ENCODE measurements around the gene FAF1. TPM values are rescaled to one million over a fixed set of nuclear protein-coding genes. Genes with fewer than 3 reads are reported as not detected.
"Not testable (repeated sequence)": the region's sequence is repeated elsewhere in the genome, so short reads cannot be mapped to it uniquely, and the experiment has no call there.

The FAF1 gene
- total RNA-seq, 6 experiments from 2014 or later, result 24.1 to 32.4 (median 31.6) TPM

DNA sequence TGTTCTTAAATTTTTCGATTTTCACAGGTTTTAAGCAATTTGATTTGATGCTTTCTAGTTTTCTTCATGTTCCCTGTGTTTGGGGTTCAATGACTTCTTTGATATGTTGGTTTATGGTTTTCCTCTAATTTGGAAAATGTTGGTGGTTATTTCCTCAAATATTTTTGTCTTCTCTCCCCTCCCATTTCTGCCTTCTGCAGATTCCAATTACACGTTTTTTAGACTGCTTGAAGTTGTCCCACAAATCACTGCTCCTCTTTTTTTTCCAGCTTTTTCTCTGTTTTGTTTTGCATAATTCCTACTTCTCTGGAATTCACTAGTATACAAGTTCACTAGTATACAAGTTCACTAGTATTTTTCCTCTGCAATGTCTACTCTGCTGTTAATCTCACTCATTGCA lies 61.3 kb downstream of the FAF1 start:
- H3K9me3 ChIP-seq, result no peaks in the 10 kb centered on the region
- DNase-seq, result no peak
- TF ChIP-seq, protein P1, sequence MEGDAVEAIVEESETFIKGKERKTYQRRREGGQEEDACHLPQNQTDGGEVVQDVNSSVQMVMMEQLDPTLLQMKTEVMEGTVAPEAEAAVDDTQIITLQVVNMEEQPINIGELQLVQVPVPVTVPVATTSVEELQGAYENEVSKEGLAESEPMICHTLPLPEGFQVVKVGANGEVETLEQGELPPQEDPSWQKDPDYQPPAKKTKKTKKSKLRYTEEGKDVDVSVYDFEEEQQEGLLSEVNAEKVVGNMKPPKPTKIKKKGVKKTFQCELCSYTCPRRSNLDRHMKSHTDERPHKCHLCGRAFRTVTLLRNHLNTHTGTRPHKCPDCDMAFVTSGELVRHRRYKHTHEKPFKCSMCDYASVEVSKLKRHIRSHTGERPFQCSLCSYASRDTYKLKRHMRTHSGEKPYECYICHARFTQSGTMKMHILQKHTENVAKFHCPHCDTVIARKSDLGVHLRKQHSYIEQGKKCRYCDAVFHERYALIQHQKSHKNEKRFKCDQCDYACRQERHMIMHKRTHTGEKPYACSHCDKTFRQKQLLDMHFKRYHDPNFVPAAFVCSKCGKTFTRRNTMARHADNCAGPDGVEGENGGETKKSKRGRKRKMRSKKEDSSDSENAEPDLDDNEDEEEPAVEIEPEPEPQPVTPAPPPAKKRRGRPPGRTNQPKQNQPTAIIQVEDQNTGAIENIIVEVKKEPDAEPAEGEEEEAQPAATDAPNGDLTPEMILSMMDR (IDR thresholded peaks at IDR 0.05), result no peak
- no peak for TF ChIP-seq POLR2A (IDR thresholded peaks at IDR 0.05)
- WGBS (ENCODE audit: insufficient coverage, low coverage, low lambda C conversion rate, missing lambda C conversion rate), result 63% methylated on average over 1 of the region's 2 CpGs
- H3K36me3 ChIP-seq, result no peaks in the 10 kb centered on the region
- H3K27me3 ChIP-seq, result no peaks in the 10 kb centered on the region
- H3K4me1 ChIP-seq, result no peaks in the 10 kb centered on the region
- intact Hi-C loops (cut with DNase I), result no loop called here
- H3K27ac ChIP-seq, result no peak overlapping the region
- ATAC-seq, result no peak
- H3K4me3 ChIP-seq, result no peak overlapping the region

DNA sequence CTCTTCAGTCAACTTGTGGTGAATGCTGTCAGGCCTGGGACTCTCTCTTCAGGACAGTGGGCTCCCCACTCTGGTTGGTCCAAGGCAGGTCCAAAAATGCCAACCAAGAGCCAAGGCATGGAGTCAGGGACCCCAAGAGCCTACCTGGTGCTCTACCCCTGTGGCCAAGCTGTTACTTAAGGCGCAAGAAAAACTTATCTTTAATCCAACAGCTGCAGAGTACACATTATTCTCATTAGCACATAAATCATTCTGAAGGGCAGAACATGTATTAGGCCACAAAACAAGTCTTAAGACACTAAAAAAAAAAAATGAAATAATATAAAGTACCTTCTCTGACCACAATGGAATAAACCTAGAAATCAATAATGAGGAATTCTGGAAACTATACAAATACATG lies 65.7 kb downstream of the FAF1 start:
- Histone ChIP-seq H3K4me3 (no peak overlapping the region), H3K27me3 (no peaks in the 10 kb centered on the region), H3K36me3 (no peaks in the 10 kb centered on the region), H3K4me1 (no peaks in the 10 kb centered on the region), H3K9me3 (no peaks in the 10 kb centered on the region), H3K27ac (no peak overlapping the region)
- intact Hi-C loops (cut with DNase I), result no loop called here
- TF ChIP-seq, protein P1 (IDR thresholded peaks at IDR 0.05), result no peak
- no peak for TF ChIP-seq POLR2A (IDR thresholded peaks at IDR 0.05)
- ATAC-seq (no peak), DNase-seq (no peak)
- 100% methylated on average over 1 of the region's 1 CpG for WGBS (ENCODE audit: insufficient coverage, low coverage, low lambda C conversion rate, missing lambda C conversion rate)

DNA sequence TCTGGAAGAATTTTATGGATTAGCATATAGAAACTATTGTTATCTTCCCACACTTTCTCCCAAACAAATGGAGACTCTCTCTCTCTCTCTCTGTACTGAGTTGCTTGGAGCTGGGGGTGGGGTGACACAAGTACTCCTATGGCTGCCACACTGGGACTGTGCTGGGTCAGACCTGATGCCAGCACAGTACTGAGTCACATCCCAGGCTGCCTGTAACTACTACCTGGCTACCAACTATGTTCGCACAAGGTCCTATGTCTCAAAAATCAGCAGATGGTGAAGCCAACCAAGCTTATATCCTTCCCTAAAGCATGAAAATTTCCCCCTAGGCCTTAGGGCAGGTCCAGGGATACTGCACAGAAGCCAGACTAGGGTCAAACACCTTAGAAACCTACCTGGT lies 66.6 kb downstream of the FAF1 start:
- DNase-seq, result no peak
- Histone ChIP-seq H3K27ac (no peak overlapping the region), H3K9me3 (no peaks in the 10 kb centered on the region), H3K36me3 (no peaks in the 10 kb centered on the region), H3K4me1 (no peaks in the 10 kb centered on the region), H3K27me3 (no peaks in the 10 kb centered on the region), H3K4me3 (no peak overlapping the region)
- no CpG with 5 or more reads among the region's 1 CpG for WGBS (ENCODE audit: insufficient coverage, low coverage, low lambda C conversion rate, missing lambda C conversion rate)
- TF ChIP-seq, protein P1 (IDR thresholded peaks at IDR 0.05), result no peak
- no peak for ATAC-seq
- intact Hi-C loops (cut with DNase I), result no loop called here

DNA sequence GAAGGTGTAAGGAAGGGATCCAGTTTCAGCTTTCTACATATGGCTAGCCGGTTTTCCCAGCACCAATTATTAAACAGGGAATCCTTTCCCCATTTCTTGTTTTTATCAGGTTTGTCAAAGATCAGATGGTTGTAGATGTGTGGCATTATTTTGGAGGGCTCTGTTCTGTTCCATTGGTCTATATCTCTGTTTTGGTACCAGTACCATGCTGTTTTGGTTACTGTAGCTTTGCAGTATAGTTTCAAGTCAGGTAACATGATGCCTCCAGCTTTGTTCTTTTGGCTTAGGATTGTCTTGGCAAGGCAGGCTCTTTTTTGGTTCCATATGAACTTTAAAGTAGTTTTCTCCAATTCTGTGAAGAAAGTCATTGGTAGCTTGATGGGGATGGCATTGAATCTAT lies 72.5 kb downstream of the FAF1 start:
- H3K36me3 ChIP-seq; ATAC-seq; DNase-seq; H3K9me3 ChIP-seq; H3K27me3 ChIP-seq; H3K4me1 ChIP-seq; H3K27ac ChIP-seq; H3K4me3 ChIP-seq; intact Hi-C loops (cut with DNase I): not testable (repeated sequence)
- 100% methylated on average over 1 of the region's 1 CpG for WGBS (ENCODE audit: insufficient coverage, low coverage, low lambda C conversion rate, missing lambda C conversion rate)

DNA sequence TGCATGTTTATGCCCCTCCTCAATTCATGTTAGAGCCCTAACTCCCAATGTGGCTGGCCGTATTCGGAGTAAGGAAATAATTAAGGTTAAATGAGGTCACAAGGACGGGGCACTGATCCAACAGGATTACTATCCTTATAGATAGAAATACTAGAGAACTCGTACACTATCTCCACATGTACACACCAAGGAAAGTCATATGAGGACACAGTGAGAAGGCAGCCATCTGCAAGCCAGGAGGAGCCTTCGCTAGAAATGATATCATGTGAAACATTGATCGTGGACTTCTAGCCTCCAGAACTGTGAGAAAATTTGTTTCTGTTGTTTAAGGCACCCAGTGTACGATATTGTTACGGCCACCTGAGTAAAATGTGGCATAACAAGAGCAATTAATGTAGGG lies 79.7 kb downstream of the FAF1 start:
- 75% methylated on average over 7 of the region's 8 CpGs for WGBS (ENCODE audit: insufficient coverage, low coverage, low lambda C conversion rate, missing lambda C conversion rate)
- no peaks in the 10 kb centered on the region for H3K4me1 ChIP-seq
- H3K36me3 ChIP-seq, result no peaks in the 10 kb centered on the region
- no peak for DNase-seq
- ATAC-seq, result no peak
- H3K4me3 ChIP-seq, result no peak overlapping the region
- H3K27me3 ChIP-seq, result no peaks in the 10 kb centered on the region
- TF ChIP-seq POLR2A (IDR thresholded peaks at IDR 0.05), result no peak
- TF ChIP-seq, protein P1 (IDR thresholded peaks at IDR 0.05), result no peak
- no peaks in the 10 kb centered on the region for H3K9me3 ChIP-seq
- no peak overlapping the region for H3K27ac ChIP-seq
- intact Hi-C loops (cut with DNase I), result no loop called here

All from right lobe of liver (tissue), 6 donors.